ENCODE results near the gene MFSD8.
A peak's percentile ranks its signal among the peaks of the same experiment; 100 is the strongest.
"Not testable (repeated sequence)": the region's sequence is repeated elsewhere in the genome, so short reads cannot be mapped to it uniquely, and the experiment has no call there.

The MFSD8 gene

GRCh38 chr4:127930175-127930574 is 34.8 kb downstream of the MFSD8 start:
- no peak for DNase-seq

GRCh38 chr4:127925720-127926119 is 39.3 kb downstream of the MFSD8 start:
- DNase-seq = not testable (repeated sequence)

GRCh38 chr4:127922226-127922625 is 42.7 kb downstream of the MFSD8 start:
- no peak for DNase-seq

GRCh38 chr4:127920521-127920920 is 44.5 kb downstream of the MFSD8 start:
- no peak for DNase-seq

- DNase-seq = no peak
Measured at GRCh38 chr4:127917151-127917550, 47.8 kb downstream of the MFSD8 start.

- no peak for DNase-seq
Measured at GRCh38 chr4:127916512-127916911, 48.5 kb downstream of the MFSD8 start.

- no peak for DNase-seq
Measured at GRCh38 chr4:127905029-127905428, 59.9 kb downstream of the MFSD8 start.

- DNase-seq = not testable (repeated sequence)
Measured at GRCh38 chr4:127899682-127900081, 65.3 kb downstream of the MFSD8 start.

- DNase-seq = no peak
Measured at GRCh38 chr4:127896528-127896927, 68.4 kb downstream of the MFSD8 start.

GRCh38 chr4:127896069-127896468 is 68.9 kb downstream of the MFSD8 start:
- no peak for DNase-seq

- no peak for DNase-seq
Measured at GRCh38 chr4:127889903-127890302, 75.1 kb downstream of the MFSD8 start.

GRCh38 chr4:127888559-127888958 is 76.4 kb downstream of the MFSD8 start:
- DNase-seq = no peak

- no peak for DNase-seq
Measured at GRCh38 chr4:127881563-127881864, 83.5 kb downstream of the MFSD8 start.

- DNase-seq = peak; percentile 95
Measured at GRCh38 chr4:127880763-127881562, 84.0 kb downstream of the MFSD8 start, which contains the start of gene PLK4. Gene PLK4, plus strand, starts transcription at chr4:127880893. Its CDS starts 242 bp downstream, at chr4:127881135.

- DNase-seq = no peak
Measured at GRCh38 chr4:127875791-127876190, 89.2 kb downstream of the MFSD8 start.

GRCh38 chr4:127870688-127871087 is 94.3 kb downstream of the MFSD8 start:
- no peak for DNase-seq

- DNase-seq = no peak
Measured at GRCh38 chr4:127870281-127870680, 94.7 kb downstream of the MFSD8 start.

- DNase-seq = no peak
Measured at GRCh38 chr4:127868196-127868595, 96.8 kb downstream of the MFSD8 start.
